ENCODE results near the gene MT3. TPM values are rescaled to one million over a fixed set of nuclear protein-coding genes. Genes with fewer than 3 reads are reported as not detected.

The MT3 gene
- 1 to 10 TPM; 2.6 to 3.1 TPM for total RNA-seq

- ChIA-PET CTCF (interaction anchor here (2.2 kb wide), 1 partner anchor 12 kb away, joined by 13 read pairs; no protein-coding TSS in a partner anchor), POLR2A (no interaction called here)
These were observed at the start of gene MT3 for GRCh38 chr16:56589141-56590039. Gene MT3, plus strand, starts transcription at chr16:56589528. Its CDS starts 63 bp downstream, at chr16:56589591.

DNA sequence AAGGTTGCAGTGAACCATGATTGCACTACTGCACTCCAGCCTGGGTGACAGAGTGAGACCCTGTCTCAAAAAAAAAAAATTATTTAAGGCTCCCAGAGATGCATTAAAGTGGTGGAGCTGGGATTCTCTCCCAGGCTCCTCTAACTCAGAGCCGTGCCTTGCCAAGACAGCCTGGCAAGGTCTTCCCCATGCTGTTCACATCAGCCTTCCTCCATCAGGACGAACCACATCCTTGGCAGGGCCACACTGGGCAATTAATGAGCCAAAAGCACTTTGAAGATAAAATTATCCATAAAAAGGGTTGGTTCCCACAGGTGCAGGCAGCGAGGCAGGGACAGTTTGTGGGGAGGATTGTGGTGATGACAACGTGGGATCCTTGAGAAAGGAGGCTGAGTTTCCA is 49.7 kb upstream of the MT3 start:
- POLR2A ChIA-PET: no interaction called here

DNA sequence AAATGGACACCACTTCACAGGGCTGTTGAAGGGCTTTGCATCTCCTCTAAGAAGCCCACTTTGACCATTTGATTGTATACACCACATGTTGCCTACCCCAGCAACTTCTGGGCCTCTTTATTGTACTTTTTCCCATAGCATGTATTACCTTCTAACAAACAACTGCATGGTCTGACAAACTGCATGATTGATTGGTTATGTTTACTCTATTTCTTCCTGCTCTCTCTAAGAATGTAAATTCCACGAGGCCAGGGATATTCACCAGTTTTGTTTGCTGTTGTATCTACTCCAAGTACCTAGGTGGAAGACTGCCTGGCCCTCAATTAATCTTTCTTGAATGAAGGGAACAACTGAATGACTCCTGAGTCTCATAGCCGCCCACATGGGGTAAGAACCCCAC is 47.3 kb upstream of the MT3 start:
- ChIA-PET POLR2A (no interaction called here), CTCF (no interaction called here)

More for the DNA sequence above, 49.7 kb upstream of the MT3 start:
- CTCF ChIA-PET: no interaction called here

DNA sequence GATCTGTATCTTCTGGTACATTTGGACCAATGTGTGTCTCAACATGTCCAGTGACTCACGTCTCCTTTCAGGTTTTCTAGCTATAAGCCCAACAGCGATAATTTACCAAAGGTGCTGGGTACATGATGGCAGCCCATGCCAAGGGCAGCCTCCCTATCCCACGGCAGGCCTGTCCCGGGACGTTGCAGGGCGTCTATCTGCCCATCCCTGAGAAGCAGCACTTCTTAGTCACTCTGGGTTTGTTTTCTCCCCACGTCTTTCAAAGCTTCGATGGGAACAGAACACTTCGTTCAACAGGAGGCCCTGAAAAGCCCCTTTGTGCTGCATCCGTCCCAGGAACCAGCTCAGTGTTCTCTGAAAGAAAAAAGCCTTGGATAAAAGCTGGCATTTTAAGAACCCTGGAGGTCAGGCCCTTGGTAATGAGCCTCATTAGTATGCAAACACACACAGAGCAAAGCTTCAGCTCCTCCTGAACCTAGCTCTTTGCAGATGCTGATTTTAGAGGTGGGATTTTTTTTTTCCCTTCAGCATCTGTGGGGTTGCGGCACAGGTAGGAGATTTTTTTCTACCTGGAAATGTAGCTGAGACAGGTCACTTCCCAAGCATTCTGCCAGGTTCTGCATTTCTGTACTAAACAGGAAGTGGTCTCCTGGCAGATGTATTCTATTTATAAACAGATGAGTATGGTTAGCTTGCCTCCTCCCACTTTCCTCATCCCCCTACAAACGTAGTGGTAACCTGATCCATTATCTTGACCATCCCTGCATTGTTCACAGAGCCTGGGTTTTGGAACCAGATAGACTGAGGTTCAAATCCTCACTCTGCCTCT is 42.0 kb upstream of the MT3 start:
- CTCF ChIA-PET: interaction anchor here (0.7 to 1.1 kb wide), 2 partner anchors 246 to 1385 kb away, joined by 3 to 4 read pairs; no protein-coding TSS in a partner anchor
- POLR2A ChIA-PET: no interaction called here

DNA sequence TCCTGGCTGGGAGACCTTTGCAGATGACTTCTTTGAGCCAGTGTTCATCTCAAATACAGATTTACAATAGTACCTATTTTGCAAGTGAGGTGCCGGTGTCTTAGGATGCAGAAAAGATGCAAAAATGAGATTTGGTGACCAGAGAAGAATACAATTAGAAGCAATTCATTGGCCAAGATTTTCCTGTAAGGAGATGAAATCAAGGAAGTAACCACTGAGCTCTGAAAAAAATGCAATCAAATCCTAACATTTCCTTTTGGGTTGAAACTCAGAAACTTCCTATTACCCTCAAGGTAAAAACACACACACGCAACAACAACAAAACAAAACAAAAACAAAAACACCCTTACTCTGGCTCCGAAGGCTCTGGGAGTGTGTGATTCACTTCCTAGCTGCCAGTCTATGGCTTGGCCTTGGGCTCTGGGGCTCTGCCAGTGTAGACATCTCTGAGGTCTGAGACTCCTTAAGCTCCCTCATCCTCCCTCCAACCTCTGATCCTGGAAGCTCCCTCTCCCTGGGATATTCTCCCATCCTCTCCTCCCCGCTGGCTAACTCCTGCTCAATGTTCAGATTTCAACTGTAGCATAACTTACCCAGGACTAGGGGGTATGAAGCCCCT is 41.3 kb upstream of the MT3 start:
- CTCF ChIA-PET: interaction anchor here (0.9 to 1.1 kb wide), 2 partner anchors 19 to 245 kb away, joined by 3 read pairs; no protein-coding TSS in a partner anchor
- POLR2A ChIA-PET: no interaction called here

DNA sequence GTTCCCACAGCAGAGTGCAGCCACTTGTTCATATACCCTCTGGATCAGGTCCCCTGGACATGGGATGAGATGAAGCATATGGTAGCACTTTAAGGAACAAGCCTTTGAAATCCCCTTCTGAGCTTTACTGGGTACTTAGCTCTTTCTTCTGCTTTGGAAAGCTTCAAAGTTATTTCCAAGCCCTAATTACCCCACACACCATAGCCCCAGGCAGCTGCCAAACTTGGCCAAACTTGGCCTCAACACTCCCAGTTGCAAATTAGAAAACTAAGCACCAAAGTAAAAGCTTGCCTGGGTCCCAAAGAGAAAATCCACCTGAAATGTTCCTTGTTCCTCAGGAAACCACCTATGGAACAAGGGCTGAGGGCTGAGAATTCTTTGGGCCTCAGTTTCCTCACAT is 40.2 kb upstream of the MT3 start:
- POLR2A ChIA-PET: no interaction called here
- CTCF ChIA-PET: interaction anchor here (0.9 kb wide), 1 partner anchor 20 kb away, joined by 3 read pairs; no protein-coding TSS in a partner anchor

DNA sequence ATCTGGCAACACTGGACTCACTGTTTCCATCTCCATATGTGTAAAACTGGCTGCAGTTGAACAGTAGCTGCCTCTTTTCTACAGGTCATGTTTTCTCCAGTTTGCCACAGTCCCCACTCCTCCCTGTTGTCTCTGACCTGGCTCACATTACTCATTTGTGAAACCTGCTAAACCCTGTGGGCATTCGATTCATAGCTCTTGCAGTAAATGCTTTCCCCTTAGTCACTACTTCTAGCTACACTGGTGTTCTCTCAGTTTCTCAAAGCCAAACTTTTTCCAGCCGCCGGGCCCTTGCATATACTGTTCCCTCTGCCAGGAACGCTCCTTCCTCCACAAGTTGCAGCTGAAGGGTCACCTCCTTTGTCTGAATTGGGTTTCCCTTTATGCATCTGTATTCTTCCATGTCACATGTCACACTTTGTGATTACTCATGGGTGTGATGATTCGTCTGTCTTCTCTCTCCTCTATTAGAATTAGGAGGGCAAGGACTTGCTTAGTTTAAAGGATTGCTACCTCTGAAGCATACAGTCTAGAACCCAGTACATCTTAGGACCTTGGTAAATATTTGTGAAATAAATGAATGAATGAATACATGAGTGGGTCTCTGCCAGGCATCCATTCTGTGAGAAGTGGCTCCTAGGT is 39.5 kb upstream of the MT3 start:
- CTCF ChIA-PET: no interaction called here
- POLR2A ChIA-PET: no interaction called here

DNA sequence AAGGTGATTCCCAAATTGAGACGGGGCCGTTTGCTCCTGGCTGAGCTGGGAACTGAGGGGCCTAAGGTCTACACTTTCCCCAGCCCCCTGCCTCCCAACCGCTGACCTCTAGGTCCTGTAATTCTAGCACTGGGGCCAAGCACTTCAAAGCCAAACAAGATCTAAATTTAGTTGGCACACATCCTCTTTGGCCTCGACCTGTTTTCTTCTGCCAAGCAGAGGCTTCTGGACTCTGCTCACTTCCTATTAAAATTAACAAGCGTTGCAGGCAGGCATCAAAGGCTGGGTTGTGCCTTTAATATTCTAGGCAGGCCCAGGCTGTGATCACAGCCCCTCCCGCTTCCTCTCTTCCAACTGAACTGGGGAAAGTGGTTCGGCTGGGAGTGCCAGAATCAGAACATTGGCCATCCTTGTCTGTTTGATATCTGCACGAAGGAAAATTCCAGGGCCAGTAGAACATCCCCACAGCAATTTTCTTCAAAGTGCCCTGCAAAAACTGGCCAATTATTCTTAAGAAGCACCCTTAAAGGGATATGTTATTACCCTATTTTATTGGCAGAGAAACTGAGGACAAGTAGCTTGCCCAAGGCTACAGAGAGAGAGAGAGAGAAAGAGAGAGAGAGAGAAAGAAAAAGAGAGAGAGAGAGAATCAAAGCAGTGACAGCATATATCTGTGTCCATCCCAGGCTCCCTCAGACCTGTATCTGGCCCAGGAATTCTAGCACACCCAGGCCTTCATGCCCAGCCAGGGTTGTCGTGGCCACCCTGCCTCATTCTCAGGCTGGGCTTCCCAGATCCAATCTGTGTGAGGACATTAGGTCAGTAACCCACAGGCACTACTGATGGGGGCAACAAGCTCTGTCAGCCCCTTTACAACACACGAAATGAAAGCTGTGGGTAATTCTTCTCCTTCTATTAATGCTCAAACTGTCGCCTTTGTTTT is 37.3 kb upstream of the MT3 start:
- ChIA-PET CTCF (no interaction called here), POLR2A (no interaction called here)

GRCh38 chr16:56554441-56554840 is 34.9 kb upstream of the MT3 start:
- CTCF ChIA-PET: no interaction called here
- POLR2A ChIA-PET: no interaction called here

DNA sequence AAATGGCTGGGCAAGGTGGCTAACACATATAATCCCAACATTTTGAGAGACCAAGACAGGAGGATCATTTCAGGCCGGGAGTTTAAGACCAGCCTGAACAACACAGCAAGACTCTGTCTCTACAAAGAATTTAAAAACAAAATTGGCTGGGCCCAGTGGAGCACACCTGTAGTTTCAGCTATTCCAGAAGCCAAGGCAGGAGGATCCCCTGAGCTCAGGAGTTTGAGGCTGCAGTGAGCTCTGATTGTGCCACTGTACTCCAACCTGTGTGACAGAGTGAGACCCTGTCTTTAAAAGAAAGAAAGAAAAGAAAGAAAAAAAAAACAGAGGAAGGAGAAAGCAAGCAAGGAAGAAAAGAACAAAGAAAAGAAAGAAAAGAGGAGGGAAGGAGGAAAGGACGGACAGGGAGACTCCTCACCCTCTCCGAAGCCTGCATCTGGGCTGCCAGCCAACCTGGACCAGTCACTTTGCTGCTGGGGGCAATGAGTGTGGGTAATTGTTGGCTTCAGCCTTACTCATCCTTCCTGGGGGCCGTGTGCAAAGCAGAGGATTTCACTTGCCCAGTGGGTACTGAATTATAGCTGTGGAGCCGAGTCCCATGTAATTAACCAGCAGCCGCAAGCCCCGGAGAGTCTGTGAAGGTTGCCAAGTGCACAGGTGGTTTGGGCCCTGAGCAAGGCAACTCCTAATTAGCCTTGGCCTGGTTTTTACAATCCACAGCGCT is 31.1 kb upstream of the MT3 start:
- CTCF ChIA-PET: interaction anchor here (0.6 kb wide), 1 partner anchor 14 kb away, joined by 3 read pairs; no protein-coding TSS in a partner anchor
- POLR2A ChIA-PET: interaction anchor here (0.7 kb wide), 1 partner anchor 33 kb away, joined by 3 read pairs; no protein-coding TSS in a partner anchor

DNA sequence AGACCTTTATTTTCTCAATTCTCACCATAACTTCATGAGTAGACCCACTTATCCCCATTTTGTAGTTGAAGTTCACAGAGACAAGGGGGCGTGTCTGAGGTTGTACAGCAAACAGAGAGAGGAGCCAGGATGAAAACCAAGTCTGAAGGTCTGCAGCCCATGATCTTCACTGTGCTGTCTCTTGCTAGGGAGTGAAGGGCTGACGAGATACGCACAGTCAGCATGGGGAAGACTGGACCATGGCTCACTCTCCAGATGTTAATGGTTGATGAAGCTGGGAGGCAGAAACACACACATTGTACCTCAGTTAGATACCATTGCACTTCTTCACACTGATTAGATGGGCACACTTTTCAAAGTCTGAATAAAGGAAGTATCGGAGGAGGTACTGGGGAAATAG is 30.2 kb upstream of the MT3 start:
- ChIA-PET POLR2A (no interaction called here), CTCF (no interaction called here)

DNA sequence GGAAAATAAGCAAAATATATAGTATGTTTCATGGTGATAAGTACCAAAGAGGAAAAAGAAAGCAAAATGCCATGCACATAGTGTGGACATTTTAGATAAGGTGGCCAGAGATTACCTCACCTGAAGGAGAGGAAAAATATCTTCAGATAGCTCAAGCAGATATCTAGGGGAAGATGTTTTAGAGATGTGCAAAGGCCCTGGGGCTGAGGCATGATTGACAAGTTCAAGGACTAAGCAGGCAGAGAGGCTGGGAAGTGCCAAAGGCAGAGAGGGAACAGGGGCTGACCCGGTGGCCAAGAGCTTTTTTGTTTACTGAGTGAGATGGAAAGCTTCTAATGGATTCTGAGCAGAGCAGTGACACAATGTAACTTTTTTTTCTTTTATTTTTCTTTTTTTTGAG is 28.9 kb upstream of the MT3 start:
- CTCF ChIA-PET: no interaction called here
- POLR2A ChIA-PET: no interaction called here

DNA sequence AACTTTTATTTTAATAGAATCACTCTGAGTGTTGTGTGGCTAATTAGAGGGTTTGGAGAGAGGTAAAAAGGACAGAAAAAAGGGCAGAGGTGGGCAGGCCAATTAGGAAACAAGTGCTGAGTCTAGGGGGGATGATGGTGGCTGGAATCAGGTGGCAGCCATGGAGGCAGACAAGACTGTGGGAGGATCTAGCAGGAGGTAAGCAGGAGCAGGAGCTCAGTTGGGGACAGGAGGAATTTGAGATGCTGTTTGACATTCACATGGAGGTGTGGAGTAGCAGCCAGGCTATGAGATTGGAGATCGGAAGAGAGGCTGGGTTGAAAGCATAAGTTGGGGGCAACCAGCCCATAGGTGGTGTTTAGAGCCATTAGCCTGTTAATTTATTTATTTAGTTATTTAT is 28.2 kb upstream of the MT3 start:
- POLR2A ChIA-PET: no interaction called here
- CTCF ChIA-PET: interaction anchor here (1.0 kb wide), 1 partner anchor 21 kb away, joined by 3 read pairs; no protein-coding TSS in a partner anchor

DNA sequence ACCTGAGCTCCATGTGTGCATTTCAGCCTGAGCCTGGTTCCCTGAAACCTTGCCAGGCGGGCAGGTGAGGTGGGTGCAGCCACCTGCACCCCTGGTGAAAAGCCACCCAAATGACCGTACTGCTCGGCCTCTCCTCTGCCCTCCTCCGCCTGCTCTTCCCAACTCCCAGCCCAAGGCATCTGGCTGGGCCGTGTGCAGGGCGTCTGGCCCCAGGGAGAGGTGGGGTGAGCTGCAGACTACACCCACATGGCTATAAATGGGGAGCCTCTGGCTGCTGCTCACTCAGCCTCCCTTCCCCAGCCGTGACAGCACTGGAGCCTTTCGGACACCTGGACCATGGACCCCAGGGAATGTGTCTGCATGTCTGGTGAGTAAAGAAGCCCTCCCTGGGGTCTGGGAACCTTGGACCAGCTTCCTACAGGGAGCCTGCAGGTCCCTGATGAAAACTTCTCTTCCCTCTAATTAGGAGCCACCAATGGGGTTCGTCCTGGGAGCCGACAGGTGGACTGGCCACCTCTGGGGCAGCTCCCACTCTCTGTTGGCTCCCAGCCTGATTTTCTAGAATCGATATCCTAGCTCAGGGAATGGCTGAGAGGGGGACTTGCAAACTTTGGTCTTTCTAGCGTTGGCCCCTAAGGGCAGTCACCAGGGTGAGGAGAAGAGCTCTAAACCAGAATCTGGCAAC is 24.4 kb upstream of the MT3 start, which contains the start of gene MT4:
Gene MT4 (plus strand): TSS at position 281 of the 685 bp plus-strand sequence. CDS start 56 bp downstream, at position 337.
- POLR2A ChIA-PET: no interaction called here
- CTCF ChIA-PET: interaction anchor here (2.0 kb wide), 1 partner anchor 12 kb away, joined by 7 read pairs; no protein-coding TSS in a partner anchor

DNA sequence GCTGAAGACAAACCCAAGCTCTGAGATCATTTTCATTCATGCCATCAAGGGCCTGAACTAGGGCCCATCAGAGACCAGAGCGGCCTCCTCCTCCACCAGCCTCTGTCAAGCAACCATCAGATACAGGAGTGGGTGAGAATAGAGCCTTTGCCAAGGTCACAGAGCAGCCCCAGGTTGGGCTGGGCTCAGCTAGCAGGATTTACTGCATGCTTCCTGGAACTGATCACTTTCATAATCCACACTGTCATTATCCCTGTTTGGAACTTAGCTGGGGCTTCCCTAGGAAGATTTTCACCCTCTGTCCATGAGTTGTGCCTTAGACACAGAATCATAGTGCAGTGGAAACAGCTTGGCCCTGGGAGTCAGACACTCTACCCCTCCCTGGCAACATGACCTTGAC is 19.4 kb upstream of the MT3 start:
- POLR2A ChIA-PET: no interaction called here
- CTCF ChIA-PET: no interaction called here

- CTCF ChIA-PET: no interaction called here
These were observed 17.8 kb upstream of the MT3 start for GRCh38 chr16:56571525-56571924.

DNA sequence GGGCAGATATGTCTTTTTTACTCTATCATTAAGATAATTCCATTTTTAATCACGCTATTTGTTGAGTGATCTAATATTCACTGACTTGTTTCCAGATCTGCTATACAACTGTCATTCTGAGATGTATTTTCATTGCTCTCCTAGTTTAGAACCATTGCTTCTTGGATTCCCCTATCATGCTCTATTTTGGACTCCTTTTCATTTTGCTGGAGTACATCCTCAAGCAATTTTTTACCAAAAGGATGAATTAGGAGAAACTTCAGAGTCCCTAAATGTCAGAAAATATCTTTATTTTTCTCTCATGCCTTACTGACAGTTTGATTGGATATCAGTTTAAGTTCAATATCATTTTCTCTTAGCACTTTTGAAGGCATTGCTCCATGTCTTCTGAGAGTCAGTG is 14.7 kb upstream of the MT3 start:
- ChIA-PET POLR2A (no interaction called here), CTCF (interaction anchor here (2.0 kb wide), 1 partner anchor 128 kb away, joined by 9 read pairs; no protein-coding TSS in a partner anchor)

More at GRCh38 chr16:56571525-56571924, 17.8 kb upstream of the MT3 start:
- POLR2A ChIA-PET: no interaction called here

Data from activated CD8-positive, alpha-beta memory T cell treated with anti-CD3 and anti-CD28 coated beads for 36 hours (primary cell).